ENCODE results near the gene MGAT5B.

DNA sequence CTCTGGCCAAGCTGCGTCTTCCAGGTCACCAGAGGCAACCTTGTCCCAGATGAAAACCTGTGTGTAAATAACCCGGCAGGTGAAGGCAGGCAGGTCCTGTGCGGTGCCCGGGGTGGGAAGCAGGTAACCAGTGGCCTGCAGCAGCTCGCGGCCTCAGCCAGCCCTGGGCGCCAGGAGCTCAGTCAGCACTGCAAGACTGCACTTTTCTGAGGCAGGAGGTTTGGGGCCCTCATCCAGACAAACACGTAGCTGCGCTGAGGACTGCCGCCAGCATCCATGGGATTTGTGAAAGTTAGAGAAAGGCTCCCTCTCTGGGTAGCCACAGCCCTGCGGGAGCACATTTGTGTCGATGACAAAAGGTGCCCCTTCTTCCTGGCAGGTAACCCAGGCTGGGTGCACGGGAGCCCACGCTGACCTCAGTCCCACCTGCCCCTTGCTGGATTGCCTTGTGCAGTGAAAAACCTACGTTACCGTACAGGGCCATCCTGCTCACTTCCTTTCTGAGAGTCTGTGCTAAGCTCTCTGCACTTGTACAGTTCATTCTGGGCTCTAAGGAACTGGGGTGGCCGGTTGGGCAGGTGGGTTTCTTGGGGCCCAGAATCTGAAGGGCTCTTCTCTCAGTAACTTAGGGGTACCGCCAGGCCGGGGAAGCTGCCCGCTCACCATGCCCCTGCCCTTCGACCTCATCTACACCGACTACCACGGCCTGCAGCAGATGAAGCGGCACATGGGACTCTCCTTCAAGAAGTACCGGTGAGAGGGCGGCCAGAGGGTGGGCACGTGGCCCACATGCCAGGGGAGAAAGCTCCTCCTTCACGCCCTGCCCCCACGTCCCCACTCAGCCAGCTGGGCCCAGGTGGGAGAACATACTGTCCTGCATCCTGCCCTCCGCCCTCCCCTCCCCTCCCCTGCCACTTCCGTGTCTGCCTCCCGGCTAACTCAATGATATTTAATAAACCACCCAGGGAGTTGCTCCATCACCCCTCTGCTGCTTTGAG lies 56.4 kb downstream of the MGAT5B start:
- TF ChIP-seq, protein P1, sequence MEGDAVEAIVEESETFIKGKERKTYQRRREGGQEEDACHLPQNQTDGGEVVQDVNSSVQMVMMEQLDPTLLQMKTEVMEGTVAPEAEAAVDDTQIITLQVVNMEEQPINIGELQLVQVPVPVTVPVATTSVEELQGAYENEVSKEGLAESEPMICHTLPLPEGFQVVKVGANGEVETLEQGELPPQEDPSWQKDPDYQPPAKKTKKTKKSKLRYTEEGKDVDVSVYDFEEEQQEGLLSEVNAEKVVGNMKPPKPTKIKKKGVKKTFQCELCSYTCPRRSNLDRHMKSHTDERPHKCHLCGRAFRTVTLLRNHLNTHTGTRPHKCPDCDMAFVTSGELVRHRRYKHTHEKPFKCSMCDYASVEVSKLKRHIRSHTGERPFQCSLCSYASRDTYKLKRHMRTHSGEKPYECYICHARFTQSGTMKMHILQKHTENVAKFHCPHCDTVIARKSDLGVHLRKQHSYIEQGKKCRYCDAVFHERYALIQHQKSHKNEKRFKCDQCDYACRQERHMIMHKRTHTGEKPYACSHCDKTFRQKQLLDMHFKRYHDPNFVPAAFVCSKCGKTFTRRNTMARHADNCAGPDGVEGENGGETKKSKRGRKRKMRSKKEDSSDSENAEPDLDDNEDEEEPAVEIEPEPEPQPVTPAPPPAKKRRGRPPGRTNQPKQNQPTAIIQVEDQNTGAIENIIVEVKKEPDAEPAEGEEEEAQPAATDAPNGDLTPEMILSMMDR (conservative IDR thresholded peaks at IDR 0.05; ENCODE audit: low read depth in 2 of 2), result no peak
- no peak for TF ChIP-seq JUNB (IDR thresholded peaks at IDR 0.05; ENCODE audit: unreplicated experiment)
- no peak for TF ChIP-seq EZH2 (IDR thresholded peaks at IDR 0.05; ENCODE audit: low read depth, unreplicated experiment)
- TF ChIP-seq CREB1 (CRISPR knock-in tag; IDR thresholded peaks at IDR 0.05; ENCODE audit: low read depth), result no peak
- no peak for TF ChIP-seq EZH2phosphoT487 (IDR thresholded peaks at IDR 0.05; ENCODE audit: unreplicated experiment)
- TF ChIP-seq, protein P2, sequence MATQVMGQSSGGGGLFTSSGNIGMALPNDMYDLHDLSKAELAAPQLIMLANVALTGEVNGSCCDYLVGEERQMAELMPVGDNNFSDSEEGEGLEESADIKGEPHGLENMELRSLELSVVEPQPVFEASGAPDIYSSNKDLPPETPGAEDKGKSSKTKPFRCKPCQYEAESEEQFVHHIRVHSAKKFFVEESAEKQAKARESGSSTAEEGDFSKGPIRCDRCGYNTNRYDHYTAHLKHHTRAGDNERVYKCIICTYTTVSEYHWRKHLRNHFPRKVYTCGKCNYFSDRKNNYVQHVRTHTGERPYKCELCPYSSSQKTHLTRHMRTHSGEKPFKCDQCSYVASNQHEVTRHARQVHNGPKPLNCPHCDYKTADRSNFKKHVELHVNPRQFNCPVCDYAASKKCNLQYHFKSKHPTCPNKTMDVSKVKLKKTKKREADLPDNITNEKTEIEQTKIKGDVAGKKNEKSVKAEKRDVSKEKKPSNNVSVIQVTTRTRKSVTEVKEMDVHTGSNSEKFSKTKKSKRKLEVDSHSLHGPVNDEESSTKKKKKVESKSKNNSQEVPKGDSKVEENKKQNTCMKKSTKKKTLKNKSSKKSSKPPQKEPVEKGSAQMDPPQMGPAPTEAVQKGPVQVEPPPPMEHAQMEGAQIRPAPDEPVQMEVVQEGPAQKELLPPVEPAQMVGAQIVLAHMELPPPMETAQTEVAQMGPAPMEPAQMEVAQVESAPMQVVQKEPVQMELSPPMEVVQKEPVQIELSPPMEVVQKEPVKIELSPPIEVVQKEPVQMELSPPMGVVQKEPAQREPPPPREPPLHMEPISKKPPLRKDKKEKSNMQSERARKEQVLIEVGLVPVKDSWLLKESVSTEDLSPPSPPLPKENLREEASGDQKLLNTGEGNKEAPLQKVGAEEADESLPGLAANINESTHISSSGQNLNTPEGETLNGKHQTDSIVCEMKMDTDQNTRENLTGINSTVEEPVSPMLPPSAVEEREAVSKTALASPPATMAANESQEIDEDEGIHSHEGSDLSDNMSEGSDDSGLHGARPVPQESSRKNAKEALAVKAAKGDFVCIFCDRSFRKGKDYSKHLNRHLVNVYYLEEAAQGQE (IDR thresholded peaks at IDR 0.05; ENCODE audit: unreplicated experiment), result no peak
- TF ChIP-seq POLR2AphosphoS5 (IDR thresholded peaks at IDR 0.05; ENCODE audit: low read depth), result no peak
